Measurements from ENCODE around the gene MRPL53. TPM values are rescaled to one million over a fixed set of nuclear protein-coding genes. Genes with fewer than 3 reads are reported as not detected.

The MRPL53 gene
- total and polyA plus RNA-seq, 2 of the 13 experiments (the other 11 are each of a cell fraction or from before 2014, with no cell fraction given), result 34.3 to 51.9 TPM

- TF ChIP-seq, protein P1, sequence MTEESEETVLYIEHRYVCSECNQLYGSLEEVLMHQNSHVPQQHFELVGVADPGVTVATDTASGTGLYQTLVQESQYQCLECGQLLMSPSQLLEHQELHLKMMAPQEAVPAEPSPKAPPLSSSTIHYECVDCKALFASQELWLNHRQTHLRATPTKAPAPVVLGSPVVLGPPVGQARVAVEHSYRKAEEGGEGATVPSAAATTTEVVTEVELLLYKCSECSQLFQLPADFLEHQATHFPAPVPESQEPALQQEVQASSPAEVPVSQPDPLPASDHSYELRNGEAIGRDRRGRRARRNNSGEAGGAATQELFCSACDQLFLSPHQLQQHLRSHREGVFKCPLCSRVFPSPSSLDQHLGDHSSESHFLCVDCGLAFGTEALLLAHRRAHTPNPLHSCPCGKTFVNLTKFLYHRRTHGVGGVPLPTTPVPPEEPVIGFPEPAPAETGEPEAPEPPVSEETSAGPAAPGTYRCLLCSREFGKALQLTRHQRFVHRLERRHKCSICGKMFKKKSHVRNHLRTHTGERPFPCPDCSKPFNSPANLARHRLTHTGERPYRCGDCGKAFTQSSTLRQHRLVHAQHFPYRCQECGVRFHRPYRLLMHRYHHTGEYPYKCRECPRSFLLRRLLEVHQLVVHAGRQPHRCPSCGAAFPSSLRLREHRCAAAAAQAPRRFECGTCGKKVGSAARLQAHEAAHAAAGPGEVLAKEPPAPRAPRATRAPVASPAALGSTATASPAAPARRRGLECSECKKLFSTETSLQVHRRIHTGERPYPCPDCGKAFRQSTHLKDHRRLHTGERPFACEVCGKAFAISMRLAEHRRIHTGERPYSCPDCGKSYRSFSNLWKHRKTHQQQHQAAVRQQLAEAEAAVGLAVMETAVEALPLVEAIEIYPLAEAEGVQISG (CRISPR knock-in tag; IDR thresholded peaks at IDR 0.05), result peak; percentile 20; the same call in 1 of the 2 replicates
- peak; percentile 74 for TF ChIP-seq DBP (CRISPR knock-in tag; IDR thresholded peaks at IDR 0.05; ENCODE audit: not compliant biosample characterization)
- TF ChIP-seq, protein P2, sequence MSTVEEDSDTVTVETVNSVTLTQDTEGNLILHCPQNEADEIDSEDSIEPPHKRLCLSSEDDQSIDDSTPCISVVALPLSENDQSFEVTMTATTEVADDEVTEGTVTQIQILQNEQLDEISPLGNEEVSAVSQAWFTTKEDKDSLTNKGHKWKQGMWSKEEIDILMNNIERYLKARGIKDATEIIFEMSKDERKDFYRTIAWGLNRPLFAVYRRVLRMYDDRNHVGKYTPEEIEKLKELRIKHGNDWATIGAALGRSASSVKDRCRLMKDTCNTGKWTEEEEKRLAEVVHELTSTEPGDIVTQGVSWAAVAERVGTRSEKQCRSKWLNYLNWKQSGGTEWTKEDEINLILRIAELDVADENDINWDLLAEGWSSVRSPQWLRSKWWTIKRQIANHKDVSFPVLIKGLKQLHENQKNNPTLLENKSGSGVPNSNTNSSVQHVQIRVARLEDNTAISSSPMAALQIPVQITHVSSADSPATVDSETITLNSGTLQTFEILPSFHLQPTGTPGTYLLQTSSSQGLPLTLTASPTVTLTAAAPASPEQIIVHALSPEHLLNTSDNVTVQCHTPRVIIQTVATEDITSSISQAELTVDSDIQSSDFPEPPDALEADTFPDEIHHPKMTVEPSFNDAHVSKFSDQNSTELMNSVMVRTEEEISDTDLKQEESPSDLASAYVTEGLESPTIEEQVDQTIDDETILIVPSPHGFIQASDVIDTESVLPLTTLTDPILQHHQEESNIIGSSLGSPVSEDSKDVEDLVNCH (CRISPR knock-in tag; IDR thresholded peaks at IDR 0.05), result no peak; the same call in 1 of the 2 replicates
- TF ChIP-seq, protein P3, sequence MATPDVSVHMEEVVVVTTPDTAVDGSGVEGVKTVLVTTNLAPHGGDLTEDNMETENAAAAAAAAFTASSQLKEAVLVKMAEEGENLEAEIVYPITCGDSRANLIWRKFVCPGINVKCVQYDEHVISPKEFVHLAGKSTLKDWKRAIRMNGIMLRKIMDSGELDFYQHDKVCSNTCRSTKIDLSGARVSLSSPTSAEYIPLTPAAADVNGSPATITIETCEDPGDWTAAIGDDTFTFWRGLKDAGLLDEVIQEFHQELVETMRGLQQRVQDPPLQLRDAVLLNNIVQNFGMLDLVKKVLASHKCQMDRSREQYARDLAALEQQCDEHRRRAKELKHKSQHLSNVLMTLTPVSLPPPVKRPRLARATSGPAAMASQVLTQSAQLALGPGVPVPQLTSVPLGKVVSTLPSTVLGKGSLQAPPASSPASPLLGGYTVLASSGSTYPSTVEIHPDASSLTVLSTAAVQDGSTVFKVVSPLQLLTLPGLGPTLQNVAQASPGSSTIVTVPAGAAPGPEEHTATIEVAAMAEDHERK (CRISPR knock-in tag; IDR thresholded peaks at IDR 0.05; ENCODE audit: low read depth), result no peak
- TF ChIP-seq HNF1A (IDR thresholded peaks at IDR 0.05; ENCODE audit: low read depth), result no peak
- 0 out of 2 replicates have a peak, but pooled peaks have one; percentile 1 for TF ChIP-seq HNF1A (CRISPR knock-in tag; IDR thresholded peaks at IDR 0.05; ENCODE audit: borderline replicate concordance)
- TF ChIP-seq PHB2 (IDR thresholded peaks at IDR 0.05; ENCODE audit: partially characterized antibody), result no peak
- TF ChIP-seq ZNF430 (CRISPR knock-in tag; IDR thresholded peaks at IDR 0.05), result no peak
- TF ChIP-seq, protein P4, sequence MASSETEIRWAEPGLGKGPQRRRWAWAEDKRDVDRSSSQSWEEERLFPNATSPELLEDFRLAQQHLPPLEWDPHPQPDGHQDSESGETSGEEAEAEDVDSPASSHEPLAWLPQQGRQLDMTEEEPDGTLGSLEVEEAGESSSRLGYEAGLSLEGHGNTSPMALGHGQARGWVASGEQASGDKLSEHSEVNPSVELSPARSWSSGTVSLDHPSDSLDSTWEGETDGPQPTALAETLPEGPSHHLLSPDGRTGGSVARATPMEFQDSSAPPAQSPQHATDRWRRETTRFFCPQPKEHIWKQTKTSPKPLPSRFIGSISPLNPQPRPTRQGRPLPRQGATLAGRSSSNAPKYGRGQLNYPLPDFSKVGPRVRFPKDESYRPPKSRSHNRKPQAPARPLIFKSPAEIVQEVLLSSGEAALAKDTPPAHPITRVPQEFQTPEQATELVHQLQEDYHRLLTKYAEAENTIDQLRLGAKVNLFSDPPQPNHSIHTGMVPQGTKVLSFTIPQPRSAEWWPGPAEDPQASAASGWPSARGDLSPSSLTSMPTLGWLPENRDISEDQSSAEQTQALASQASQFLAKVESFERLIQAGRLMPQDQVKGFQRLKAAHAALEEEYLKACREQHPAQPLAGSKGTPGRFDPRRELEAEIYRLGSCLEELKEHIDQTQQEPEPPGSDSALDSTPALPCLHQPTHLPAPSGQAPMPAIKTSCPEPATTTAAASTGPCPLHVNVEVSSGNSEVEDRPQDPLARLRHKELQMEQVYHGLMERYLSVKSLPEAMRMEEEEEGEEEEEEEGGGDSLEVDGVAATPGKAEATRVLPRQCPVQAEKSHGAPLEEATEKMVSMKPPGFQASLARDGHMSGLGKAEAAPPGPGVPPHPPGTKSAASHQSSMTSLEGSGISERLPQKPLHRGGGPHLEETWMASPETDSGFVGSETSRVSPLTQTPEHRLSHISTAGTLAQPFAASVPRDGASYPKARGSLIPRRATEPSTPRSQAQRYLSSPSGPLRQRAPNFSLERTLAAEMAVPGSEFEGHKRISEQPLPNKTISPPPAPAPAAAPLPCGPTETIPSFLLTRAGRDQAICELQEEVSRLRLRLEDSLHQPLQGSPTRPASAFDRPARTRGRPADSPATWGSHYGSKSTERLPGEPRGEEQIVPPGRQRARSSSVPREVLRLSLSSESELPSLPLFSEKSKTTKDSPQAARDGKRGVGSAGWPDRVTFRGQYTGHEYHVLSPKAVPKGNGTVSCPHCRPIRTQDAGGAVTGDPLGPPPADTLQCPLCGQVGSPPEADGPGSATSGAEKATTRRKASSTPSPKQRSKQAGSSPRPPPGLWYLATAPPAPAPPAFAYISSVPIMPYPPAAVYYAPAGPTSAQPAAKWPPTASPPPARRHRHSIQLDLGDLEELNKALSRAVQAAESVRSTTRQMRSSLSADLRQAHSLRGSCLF (CRISPR knock-in tag; IDR thresholded peaks at IDR 0.05; ENCODE audit: borderline replicate concordance), result 0 out of 2 replicates have a peak, but pooled peaks have one; percentile 5
These were observed 9.7 kb upstream of the MRPL53 start (continued) for GRCh38 chr2:74481961-74482800.

All from HepG2 (cell line).